Activated effector memory CD4-positive, alpha-beta T cell treated with anti-CD3 and anti-CD28 coated beads, Interleukin-2, amount 50 U/mL, for 16 hours (primary cell): ENCODE data around the gene CD274.
"Not testable (repeated sequence)": the region's sequence is repeated elsewhere in the genome, so short reads cannot be mapped to it uniquely, and the experiment has no call there.

ENCODE experiments used
- DNase-seq: peaks from one replicate; pipeline ENCODE4 v3.0.0-alpha.2; 2020

CD274 gene

DNA sequence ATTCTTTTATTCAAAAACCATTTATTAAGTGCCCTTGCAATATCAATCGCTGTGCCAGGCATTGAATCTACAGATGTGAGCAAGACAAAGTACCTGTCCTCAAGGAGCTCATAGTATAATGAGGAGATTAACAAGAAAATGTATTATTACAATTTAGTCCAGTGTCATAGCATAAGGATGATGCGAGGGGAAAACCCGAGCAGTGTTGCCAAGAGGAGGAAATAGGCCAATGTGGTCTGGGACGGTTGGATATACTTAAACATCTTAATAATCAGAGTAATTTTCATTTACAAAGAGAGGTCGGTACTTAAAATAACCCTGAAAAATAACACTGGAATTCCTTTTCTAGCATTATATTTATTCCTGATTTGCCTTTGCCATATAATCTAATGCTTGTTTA, 18.5 kb downstream of the CD274 start:
- DNase-seq = no peak

DNA sequence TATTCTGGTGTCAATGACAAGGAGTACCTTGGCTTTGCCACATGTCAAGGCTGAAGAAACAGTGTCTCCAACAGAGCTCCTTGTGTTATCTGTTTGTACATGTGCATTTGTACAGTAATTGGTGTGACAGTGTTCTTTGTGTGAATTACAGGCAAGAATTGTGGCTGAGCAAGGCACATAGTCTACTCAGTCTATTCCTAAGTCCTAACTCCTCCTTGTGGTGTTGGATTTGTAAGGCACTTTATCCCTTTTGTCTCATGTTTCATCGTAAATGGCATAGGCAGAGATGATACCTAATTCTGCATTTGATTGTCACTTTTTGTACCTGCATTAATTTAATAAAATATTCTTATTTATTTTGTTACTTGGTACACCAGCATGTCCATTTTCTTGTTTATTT, 19.8 kb downstream of the CD274 start:
- no peak for DNase-seq

DNA sequence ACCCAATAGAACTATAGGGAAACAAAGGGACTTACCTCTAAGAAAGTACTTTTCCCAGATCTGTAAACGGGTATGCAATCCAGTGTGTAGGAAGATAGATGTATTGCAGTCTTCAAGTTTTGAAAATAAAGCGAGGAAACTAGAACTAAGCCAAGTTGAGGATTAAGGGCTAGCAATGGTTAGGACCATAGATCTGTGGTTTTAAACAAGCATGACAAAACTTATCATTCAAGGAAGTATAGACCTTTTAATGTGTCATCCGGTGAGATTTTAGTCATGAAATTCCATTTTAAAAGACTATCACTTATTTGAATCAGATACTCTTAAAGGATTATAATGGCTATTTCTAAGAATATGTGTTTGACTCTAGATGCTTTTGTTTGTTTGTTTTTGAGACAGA, 20.5 kb downstream of the CD274 start:
- DNase-seq = no peak

DNA sequence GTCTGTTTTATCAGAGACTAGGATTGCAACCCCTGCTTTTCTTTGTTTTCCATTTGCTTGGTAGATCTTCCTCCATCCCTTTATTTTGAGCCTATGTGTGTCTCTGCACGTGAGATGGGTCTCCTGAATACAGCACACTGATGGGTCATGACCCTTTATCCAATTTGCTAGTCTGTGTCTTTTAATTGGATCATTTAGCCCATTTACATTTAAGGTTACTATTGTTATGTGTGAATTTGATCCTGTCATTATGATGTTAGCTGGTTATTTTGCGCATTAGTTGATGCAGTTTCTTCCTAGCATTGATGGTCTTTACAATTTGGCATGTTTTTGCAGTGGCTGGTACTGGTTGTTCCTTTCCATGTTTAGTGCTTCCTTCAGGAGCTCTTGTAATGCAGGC, 25.3 kb downstream of the CD274 start:
- not testable (repeated sequence) for DNase-seq

DNA sequence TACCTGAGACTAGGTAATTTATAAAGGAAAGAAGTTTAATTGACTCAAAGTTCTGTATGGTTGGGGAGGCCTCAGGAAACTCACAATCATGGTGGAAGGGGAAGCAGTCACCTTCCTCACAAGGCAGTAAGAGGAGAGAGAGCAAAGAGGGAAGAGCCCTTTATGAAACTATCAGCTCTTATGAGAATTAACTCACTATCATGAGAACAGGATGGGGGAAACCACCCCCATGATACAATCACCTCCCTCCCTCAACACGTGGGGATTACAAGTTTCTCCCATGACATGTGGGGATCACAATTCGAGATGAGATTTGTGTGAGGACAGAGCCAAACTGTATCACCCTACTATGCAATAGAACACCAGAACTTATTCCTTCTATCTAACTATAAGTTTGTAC, 27.9 kb downstream of the CD274 start:
- DNase-seq = no peak

DNA sequence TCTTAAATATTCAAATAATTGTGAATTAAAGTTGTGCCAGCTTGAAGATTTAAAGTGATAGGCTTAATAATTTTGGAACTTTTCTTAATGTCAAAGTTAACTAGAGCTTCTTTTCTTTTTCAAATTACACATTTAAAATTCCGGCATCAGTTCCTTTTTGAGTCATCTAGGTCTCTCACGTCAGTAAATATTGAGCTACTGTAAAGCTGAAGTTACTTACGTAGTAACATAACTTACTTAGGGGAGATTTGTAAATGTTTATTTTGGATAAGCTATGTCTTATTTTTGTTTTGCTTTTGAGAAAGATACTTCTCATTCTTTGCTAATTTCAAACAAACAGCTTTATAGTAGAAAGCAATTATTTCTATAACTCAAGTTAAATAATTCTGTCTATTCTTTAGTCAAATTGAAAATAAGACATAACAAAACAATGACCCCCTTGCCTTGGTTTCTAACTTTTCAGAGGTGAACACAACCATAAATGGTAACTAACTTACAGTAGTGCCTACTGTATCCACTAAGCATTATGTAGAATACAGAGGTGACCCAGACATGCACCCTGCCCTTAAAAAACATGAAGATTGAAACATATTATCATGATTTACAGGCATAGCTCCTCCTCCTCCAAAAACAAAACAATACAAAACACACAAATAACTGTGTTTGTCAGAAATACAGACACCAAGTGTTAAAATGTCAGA, 29.8 kb downstream of the CD274 start:
- no peak for DNase-seq

DNA sequence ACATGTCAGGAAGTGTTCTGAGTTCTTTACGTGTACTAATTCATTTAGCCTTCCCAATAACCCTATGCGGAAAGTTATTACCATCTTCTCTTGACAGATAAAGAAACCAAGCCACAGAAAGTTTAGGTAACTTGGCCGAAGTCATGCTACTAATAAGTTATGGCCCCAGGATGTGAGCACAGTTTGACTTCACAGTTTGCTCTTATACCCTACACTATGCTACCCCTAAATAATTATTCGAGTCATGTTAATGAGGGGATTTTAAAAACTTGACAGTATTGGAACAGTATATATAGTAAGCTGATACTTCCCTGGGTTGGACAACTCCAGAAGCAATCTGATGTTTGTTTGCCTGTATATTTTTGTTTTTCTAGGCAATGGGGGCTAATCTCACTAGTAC, 30.6 kb downstream of the CD274 start:
- no peak for DNase-seq

DNA sequence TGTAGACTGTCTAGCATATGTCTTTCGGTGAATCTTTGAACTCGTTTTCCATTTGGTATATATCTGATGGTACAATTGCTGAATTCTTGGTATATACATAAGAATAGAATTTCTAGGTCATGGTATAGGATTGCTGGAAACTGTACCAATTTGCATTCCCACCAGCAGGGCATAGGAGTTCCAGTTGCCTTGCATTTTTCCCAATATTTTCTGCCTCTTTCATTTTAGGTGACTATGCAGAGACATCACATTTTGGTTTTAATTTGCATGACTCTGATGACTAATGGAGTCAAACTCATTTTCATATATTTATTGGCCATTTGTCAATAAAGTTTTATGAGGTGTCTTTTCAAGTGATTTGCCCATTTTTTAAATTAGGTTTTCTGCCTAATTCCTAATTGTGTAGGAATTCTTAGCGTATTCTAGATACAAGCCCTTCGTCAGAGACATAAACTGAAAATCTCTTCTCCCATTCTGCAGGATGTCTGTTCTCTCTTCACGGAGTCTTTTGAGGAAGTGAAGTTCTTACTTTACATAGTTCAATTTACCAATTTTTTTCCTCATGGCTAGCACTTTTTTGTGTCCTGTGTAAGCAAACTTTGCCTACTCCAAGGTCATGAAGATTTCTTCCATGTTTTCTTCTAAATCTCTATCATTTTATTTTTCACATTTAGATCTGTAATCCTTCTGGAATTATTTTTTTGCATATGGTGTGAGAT, 31.1 kb downstream of the CD274 start:
- DNase-seq = no peak

DNA sequence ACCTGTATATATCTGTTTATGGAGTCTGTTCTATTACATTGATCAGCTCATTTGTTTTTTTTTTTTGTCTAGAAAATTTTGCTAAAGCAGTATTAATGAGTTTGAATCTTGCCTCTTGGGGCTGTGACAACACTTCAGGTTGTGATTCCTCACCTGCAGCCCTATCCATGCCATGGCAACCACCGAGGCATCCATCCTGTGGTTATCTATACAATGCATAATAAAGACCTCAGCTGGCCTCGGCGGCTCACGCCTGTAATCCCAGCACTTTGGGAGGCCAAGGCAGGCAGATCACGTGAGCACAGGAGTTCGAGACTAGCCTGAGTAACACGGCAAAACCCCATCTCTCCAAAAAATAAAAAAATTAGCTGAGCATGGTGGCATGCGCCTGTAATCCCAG, 31.9 kb downstream of the CD274 start:
- no peak for DNase-seq

DNA sequence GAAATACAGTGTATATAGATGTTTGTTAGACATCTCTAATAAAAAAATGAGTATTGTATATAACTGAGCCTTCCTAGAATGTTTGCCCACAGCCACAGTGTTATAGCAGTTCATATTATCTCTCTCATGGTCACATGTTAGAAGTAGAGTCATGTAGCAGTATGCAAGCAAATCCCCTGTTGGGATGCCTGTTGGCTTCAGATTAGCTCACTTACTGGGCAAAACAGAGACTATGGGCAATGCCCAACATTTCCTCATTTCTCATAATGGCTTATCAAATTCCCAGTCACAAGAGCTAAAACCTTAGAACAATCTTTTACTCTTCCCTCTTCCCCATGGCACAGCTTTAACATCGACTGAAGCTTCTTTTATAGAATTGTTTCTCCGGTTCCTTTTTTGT, 33.0 kb downstream of the CD274 start:
- DNase-seq = no peak

DNA sequence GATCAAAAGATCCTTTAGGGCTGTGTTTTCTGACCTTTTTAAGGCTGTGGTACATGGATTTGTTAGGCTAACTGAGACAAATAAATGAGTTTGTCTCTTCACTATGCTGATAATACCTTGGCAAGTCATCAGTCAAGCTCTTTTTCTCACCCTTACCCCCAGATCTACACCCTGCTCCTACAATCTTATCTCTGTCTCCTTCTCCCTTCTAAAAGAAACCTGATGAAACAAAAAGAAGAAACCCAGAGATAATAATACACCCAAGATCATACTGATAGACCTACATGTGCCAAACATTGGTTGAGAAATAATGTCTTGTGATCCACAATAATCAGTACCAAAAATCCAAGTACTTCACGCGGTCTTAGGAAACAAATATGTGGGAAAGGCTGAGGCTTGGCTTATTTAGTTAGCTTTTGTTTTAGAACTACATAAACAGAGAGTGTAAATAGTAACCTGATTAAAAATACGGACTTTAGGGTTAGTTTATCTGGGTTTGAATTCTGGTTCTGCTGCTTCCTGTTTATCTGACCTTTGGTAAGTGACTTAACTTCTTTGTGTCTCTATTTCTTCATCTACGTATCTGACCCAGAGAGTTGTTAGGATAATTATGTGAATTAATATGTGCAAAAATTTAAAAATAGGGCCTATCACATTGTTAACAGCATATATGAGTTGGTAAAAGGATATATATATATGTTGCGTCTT, 35.2 kb downstream of the CD274 start:
- DNase-seq = no peak

DNA sequence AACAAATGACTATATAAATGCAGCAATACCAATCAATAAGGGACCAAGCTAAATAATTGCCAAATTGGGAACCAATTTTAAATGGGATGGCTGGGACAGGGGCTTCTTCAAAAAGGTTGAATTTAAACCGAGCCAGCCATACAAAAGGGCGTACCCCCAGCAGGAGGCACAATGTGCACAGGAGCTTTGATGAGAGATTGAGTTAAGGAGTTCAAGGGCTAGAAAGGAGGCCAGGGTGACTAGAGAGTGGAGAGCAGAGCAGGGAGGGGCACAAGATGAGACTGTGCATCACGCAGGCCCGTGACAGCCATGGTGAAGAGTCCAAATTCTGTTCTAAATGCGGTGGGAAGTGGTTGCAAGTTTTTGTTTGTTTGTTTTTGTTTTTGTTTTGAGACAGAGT, 36.6 kb downstream of the CD274 start:
- DNase-seq = no peak

DNA sequence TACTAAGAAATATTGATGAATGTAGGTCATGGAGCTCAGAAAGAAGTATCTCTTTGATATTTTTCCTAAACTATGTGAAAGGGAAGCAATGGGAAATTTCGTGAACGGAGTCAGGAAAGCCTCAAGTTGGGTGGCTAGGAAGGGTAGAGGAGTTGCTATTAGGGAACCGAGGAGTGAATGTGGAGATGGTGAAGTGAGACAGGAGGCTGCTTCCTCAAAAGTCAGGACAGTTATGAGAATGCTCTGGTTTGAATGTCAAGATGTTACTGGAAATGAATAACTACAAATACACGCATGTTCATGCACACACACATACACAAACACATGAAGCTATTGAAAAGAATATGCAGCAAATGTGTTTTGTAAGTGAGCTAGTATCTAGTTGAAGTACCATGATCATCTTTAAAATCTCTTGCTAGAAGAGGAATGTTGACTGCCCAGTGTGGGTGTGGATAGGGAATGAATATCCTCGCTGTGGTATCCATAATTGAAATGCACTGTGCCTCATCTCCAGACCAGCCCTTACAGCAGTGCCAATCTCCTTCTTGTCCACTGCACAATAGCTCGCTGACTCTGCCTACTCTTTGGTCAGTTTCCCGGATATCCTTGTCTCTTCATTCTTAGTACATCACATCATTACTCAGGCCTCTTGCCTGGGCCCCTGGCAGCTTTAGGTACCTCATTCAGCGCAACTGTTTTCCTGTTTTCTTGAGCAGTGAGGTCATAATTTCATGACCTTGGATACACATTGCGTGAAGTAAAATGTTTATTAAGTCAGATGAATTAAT, 38.1 kb downstream of the CD274 start:
- DNase-seq = no peak

DNA sequence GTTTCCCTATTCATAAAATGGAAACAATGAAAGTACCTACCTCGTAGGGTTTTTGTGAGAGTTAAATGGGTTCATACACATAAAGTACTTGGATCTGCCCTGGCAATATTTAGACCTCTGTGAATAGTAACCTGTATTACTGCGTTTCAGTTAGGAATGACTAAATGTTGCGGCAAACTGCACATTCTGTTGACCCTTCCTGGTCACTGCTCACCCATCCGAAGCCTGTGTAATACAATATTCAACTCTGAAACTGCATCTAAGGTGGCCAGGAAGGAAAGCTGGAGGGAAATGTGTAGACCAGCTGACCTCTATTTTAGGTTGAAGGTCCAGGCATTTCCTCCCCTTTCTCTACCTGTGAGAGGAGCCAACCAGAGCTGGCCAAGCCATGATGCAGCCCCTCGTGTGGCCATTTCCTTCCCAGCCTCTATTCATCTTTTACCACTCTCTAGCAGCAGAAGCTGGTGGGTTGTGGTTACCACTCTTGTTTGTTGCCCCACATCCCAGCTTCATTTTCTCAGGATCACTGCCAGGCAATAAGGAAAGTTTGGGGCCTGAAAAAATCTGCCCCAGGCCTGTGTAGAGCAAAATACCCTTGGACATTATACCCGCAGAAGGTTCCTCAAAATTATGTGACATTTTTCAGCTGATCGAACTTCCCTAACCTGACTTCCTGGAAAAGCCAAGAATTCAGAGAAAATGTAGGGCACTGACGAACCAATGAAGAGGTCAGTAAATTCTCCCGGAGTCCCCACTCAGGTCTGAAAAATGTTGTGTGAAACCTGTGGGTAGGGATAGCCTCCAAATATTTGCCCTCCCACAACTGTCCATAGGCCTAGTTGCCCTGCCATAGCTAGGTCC, 39.5 kb downstream of the CD274 start:
- DNase-seq = no peak

DNA sequence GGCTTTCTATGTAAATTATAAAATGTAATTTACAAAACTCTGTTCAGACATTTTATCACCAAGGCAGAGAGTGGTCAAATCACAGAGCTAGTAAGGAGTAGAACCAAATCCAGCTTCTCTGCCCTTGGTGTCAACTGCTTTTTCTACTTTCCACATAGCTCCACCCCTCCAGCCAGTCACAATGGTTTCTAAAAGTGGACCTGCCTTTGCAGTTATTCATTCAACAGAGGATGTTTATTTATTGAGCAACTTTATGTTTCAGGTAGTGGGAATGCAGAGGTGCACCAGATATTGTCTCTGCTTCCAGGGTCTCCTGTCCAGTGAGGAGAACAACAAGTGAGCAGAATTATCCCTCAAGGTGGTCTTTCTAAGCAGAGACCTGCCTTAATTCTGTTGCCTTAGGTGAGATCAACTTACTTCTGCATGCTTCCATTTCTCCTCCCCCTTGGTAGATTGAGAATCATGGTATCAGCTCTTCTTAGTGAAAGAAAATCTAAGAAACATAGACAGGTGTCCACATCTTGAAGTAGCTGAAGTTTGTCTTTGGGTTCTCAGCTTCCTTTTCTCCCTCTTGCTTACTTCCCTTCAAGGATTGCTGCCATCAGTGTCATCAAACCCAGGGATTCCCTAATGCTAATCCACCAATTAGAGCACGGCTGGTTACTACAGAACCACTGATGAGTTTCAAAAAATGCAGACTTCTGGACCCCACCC, 42.8 kb downstream of the CD274 start:
- DNase-seq = no peak

DNA sequence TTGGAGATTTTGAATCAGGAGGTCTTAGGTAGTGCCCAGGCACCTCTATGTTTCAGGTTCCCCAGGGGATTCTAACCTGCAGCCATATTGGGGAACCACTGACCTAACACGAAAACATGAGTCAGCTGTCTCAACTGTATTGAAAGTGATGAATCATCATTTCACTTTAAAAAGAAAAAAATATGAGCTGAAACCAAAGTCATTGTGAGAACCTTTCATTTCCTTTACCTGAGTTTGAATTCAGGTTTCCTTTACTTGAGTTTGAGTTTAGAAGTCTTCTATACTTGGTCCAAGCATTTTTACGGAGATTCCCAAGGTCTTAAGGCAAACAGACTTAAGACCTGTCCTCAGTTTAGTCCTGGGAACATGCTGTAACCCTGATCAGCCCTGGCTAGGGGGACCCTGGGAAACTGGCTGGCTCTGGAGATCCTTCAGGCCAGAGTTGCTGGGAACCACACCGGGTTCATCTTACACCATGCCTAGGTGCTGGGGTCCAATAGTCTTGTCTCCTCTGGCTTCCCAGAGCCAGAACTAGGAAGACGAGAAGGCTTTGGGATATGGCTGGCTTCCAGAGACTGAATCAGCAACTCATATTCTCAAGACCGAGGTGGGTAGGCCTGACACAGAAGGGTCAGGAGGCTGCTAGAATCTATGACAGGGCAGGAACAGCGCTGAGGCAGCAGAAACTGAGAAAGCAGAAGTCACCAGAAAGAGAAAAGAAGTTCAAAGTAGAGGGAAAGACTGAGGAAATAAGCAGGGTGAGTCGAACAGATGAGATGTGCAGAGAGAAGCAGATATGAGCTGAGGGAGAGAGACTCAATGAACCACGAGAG, 43.6 kb downstream of the CD274 start:
- no peak for DNase-seq

DNA sequence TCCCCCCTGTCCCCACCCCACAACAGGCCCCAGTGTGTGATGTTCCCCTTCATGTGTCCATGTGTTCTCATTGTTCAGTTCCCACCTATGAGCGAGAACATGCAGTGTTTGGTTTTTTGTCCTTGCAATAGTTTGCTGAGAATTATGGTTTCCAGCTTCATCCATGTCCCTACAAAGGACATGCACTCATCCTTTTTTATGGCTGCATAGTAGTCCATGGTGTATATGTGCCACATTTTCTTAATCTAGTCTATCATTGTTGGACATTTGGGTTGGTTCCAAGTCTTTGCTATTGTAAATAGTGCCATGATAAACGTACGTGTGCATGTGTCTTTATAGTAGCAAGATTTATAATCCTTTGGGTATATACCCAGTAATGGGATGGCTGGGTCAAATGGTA, 44.4 kb downstream of the CD274 start:
- DNase-seq = not testable (repeated sequence)

DNA sequence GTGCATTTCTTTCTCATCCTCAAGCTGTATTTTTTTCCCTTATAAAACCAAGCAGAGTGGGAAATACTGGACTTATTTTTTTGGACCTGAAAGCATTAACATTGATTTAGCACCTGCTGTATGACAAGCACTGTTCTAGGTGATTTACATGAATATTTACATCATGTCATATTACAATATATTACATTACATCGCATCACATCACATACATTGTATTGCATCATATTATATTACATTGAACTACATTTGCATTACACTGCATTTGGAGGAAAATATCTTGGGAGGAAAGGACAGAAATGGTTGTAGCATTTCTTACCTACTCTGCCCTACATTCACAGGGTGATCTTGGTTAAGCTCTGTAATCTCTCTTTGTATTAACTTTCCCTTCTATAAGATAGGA, 48.8 kb downstream of the CD274 start:
- no peak for DNase-seq

DNA sequence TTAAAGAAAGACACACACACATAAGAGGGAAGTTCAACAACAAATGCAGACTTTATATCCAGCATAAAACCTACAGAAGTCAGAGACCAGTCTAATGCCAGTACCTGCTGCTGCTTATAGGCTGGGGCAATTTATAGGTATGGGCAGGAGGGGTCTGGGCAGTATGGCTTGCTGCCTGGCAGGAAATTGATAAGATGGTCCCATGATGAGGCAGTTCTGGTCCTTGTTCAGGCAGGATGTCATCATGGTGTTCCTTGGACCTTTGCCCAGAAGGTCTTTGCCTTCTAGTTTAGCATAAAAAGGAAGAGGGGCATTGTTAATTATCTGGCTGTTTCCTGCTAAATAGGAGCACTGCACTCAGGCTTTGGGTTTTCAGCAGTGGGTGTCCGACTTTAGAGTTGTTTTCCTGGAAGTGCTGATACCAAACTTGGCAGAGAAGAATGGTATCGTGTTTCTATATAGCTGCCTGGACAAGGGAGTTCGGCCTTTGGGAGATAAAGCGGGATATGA, 49.6 kb downstream of the CD274 start:
- DNase-seq = no peak

DNA sequence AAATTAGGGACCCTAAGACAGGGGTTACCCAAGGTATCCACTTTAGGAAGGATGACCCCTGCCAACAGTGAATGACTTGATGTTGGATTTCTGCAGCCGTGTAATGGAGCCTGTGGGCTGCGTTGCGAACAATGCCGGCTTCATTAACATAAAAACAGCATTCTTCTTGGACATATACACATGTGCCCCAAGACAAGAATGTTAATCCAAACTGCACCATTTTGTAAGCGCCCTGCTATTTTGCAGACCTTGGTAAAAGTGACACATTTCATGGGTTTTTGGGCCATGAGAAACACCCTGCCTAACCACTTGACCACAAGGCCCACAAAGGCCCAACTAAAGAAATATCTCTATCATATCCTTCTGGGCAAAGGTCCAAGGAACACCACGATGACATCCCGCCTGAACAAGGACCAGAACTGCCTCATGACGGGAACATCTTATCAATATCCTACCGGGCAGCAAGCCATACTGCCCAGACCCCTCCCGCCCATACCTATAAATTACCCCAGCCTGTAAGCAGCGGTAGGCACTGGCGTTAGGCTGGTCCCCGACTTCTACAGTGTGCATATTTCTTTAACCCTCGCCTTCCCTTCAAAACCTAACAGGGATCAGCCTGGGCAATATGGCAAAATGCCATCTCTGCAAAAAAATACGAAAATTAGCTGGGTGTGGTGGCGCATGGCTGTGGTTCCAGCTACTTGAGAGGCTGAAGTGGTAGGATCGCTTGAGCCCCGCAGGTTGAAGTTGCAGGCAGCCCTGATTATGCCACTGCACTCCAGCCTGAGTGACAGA, 50.3 kb downstream of the CD274 start:
- DNase-seq = no peak
